GM12864 (cell line): Measurements from ENCODE around the gene VARS2.
"Not testable (repeated sequence)": the region's sequence is repeated elsewhere in the genome, so short reads cannot be mapped to it uniquely, and the experiment has no call there.

Experiments used
- DNase-seq: peaks from one replicate; pipeline ENCODE4 v3.0.0-alpha.2; 2011; ENCODE audit warnings: low read depth
- H3K4me3 ChIP-seq: 2 replicates; pipeline ENCODE4 v1.5.1; 2011; ENCODE audit warnings: mild to moderate bottlenecking, low read depth, low read length, control low read depth
- CTCF ChIP-seq: IDR thresholded peaks from 2 replicates; pipeline ENCODE4 v1.5.1; 2011; ENCODE audit warnings: low read depth, mild to moderate bottlenecking, moderate library complexity, low read length, control low read depth, inconsistent platforms; ENCODE audit errors: missing control alignments

The VARS2 gene

GRCh38 chr6:30965140-30965601 lies 51.1 kb downstream of the VARS2 start:
- no peak for DNase-seq
- TF ChIP-seq CTCF = no peak
- no peak overlapping the region for H3K4me3 ChIP-seq

GRCh38 chr6:30966154-30966553 lies 52.1 kb downstream of the VARS2 start:
- TF ChIP-seq CTCF = no peak
- DNase-seq = no peak
- H3K4me3 ChIP-seq = no peak overlapping the region

GRCh38 chr6:30969171-30969570 lies 55.1 kb downstream of the VARS2 start:
- not testable (repeated sequence) for DNase-seq, H3K4me3 ChIP-seq

- DNase-seq = no peak
- TF ChIP-seq CTCF = no peak
- H3K4me3 ChIP-seq = no peak overlapping the region
Measured at GRCh38 chr6:30970946-30971345, 56.9 kb downstream of the VARS2 start.

- no peak for DNase-seq
- TF ChIP-seq CTCF = no peak
- no peak overlapping the region for H3K4me3 ChIP-seq
Measured at GRCh38 chr6:30972816-30973215, 58.8 kb downstream of the VARS2 start.

GRCh38 chr6:30974490-30975252 lies 60.6 kb downstream of the VARS2 start:
- no peak overlapping the region for H3K4me3 ChIP-seq
- no peak for TF ChIP-seq CTCF
- no peak for DNase-seq
